Endothelial cell of umbilical vein (primary cell): Measurements from ENCODE around the gene ZNF660. TPM values are rescaled to one million over a fixed set of nuclear protein-coding genes. Genes with fewer than 3 reads are reported as not detected.

ENCODE experiments used
- Bru-seq: library from RNA; stranded (reverse); fragments of 400-500 nt; gene quantifications from one replicate; lab custom pipeline; 2021; lab: Mats Ljungman, UMichigan
- BruChase-seq, 2 experiments: library from RNA; stranded (reverse); fragments of 400-500 nt; gene quantifications; one replicate each; lab custom pipeline; 2021; lab: Mats Ljungman, UMichigan
- BruUV-seq: library from RNA; stranded (reverse); fragments of 400-500 nt; replicated peaks from 2 replicates; lab custom pipeline; 2021; lab: Mats Ljungman, UMichigan
- CTCF ChIA-PET: fragments of 300-600, 350-600 bp; sonication (Branson Sonifier 250); formaldehyde crosslinking; loops from one replicate; lab custom pipeline; 2021; ENCODE audit warnings: antibody characterized with exemption, inconsistent platforms; lab: Charles Lee
- POLR2A ChIA-PET: fragments of 300-600, 350-600 bp; sonication (Branson Sonifier 250); formaldehyde crosslinking; loops from one replicate; lab custom pipeline; 2021; ENCODE audit warnings: antibody characterized with exemption, inconsistent platforms; lab: Charles Lee
- DNase-seq: peaks from one replicate; pipeline ENCODE4 v3.0.0-alpha.2; 2011; ENCODE audit warnings: low read depth, low spot score
- FAIRE-seq: peaks from 2 replicates; lab custom pipeline; 2011; peaks lifted over from hg19 to GRCh38; lab: Jason Lieb, UNC
- H2AFZ ChIP-seq: 2 replicates; pipeline ENCODE4 v1.6.0; 2012; ENCODE audit warnings: low read depth, low read length, control low read depth, inconsistent platforms
- H3K27ac ChIP-seq: 2 replicates; pipeline ENCODE4 v1.5.1; 2011; ENCODE audit warnings: low read depth, mild to moderate bottlenecking, control low read depth, low read length, moderate library complexity; ENCODE audit not compliant: insufficient read depth
- H3K27me3 ChIP-seq, 2 experiments: 2 replicates each; pipeline versions ENCODE4 v1.6.0 to v1.6.1; 2011; ENCODE audit warnings: low read length in 2 of 2, mixed read lengths in 1 of 2; ENCODE audit not compliant: control insufficient read depth in 2 of 2, insufficient read depth in 2 of 2
- H3K36me3 ChIP-seq, 2 experiments: 2 replicates in 1 of 2; 3 replicates in 1 of 2; pipeline ENCODE4 v1.5.1; 2011; ENCODE audit warnings: low read length in 2 of 2, mild to moderate bottlenecking in 1 of 2, moderate library complexity in 1 of 2; ENCODE audit not compliant: control insufficient read depth in 2 of 2, insufficient read depth in 2 of 2; ENCODE audit errors: extremely low read depth in 1 of 2
- H3K4me1 ChIP-seq: 3 replicates; pipeline ENCODE4 v1.5.1; 2011; ENCODE audit warnings: mild to moderate bottlenecking, low read length; ENCODE audit not compliant: control insufficient read depth, insufficient read depth; ENCODE audit errors: extremely low read depth
- H3K4me2 ChIP-seq: 2 replicates; pipeline ENCODE4 v1.6.1; 2011; ENCODE audit warnings: low read length, control low read depth, mixed read lengths; ENCODE audit not compliant: insufficient read depth
- H3K4me3 ChIP-seq, 3 experiments: fragments of 200-600 bp in 1 of 3; sonication (generic), shearing (Covaris generic) in 1 of 3; replicated peaks in 1 of 3; 2 replicates each; pipeline ENCODE4 v1.5.1; 2011 to 2016; ENCODE audit warnings: control low read depth in 3 of 3, low read length in 3 of 3, mild to moderate bottlenecking in 2 of 3, inconsistent platforms in 1 of 3, low read depth in 1 of 3, moderate library complexity in 1 of 3; ENCODE audit not compliant: insufficient read depth in 1 of 3
- H3K79me2 ChIP-seq: 2 replicates; pipeline ENCODE4 v1.6.0; 2012; ENCODE audit warnings: low read length, inconsistent platforms; ENCODE audit not compliant: control insufficient read depth, insufficient read depth
- H3K9ac ChIP-seq: replicated peaks from 2 replicates; pipeline ENCODE3; 2011; ENCODE audit warnings: low read length, control low read depth; ENCODE audit not compliant: insufficient read depth; ENCODE audit errors: extremely low read depth
- H3K9me1 ChIP-seq: replicated peaks from 3 replicates; pipeline ENCODE4 v1.6.0; 2011; ENCODE audit warnings: mild to moderate bottlenecking, low read length; ENCODE audit not compliant: control insufficient read depth, insufficient read depth; ENCODE audit errors: extremely low read depth
- H3K9me3 ChIP-seq: replicated peaks from 2 replicates; pipeline ENCODE4 v1.5.1; 2012; ENCODE audit warnings: low read length, inconsistent platforms; ENCODE audit not compliant: control insufficient read depth, insufficient read depth
- H4K20me1 ChIP-seq: replicated peaks from 2 replicates; pipeline ENCODE3; 2011; ENCODE audit warnings: mild to moderate bottlenecking, low read length; ENCODE audit not compliant: control insufficient read depth, insufficient read depth; ENCODE audit errors: extremely low read depth
- EZH2 ChIP-seq: IDR thresholded peaks from 2 replicates; pipeline ENCODE4 v1.6.1; 2012; ENCODE audit warnings: borderline replicate concordance, low read depth, mild to moderate bottlenecking, moderate library complexity, low read length, inconsistent platforms; ENCODE audit not compliant: severe bottlenecking
- FOS ChIP-seq: IDR thresholded peaks from 2 replicates; pipeline ENCODE4 v1.6.1; 2011; ENCODE audit warnings: mild to moderate bottlenecking, low read length, moderate library complexity, borderline replicate concordance; ENCODE audit not compliant: insufficient read depth
- GATA2 ChIP-seq: IDR thresholded peaks from 2 replicates; pipeline ENCODE4 v1.7.0; 2011; ENCODE audit warnings: low read depth, mild to moderate bottlenecking, moderate library complexity, mixed read lengths, low read length; ENCODE audit not compliant: insufficient read length, insufficient read depth
- JUN ChIP-seq: IDR thresholded peaks from 2 replicates; pipeline ENCODE4 v1.6.1; 2011; ENCODE audit warnings: borderline replicate concordance, low read depth; ENCODE audit not compliant: insufficient read length, insufficient read depth
- MYC ChIP-seq: IDR thresholded peaks from one replicate; pipeline ENCODE4 v1.6.1; 2011; ENCODE audit warnings: mild to moderate bottlenecking, low read depth, low read length
- POLR2A ChIP-seq: IDR thresholded peaks from 2 replicates; pipeline ENCODE4 v1.6.1; 2012; ENCODE audit warnings: low read depth, mild to moderate bottlenecking, control low read depth, low read length
- POLR2AphosphoS5 ChIP-seq: IDR thresholded peaks from 2 replicates; pipeline ENCODE4 v1.6.1; 2012; ENCODE audit warnings: low read depth, mild to moderate bottlenecking, control low read depth, low read length, moderate library complexity; ENCODE audit not compliant: insufficient read depth
- dilution Hi-C: fragments of 300-500 bp; cut with MboI; formaldehyde crosslinking; loops from one replicate; pipeline ENCODE4 v1.15.0; 2019; ENCODE audit warnings: low sequenced_read_pairs; ENCODE audit not compliant: extremely low pct_ligation_motif_present
- intact Hi-C: fragments of 100-400 bp; cut with micrococcal nuclease; formaldehyde crosslinking; loops from one replicate; pipeline ENCODE4 v1.10.0; 2022
- long read RNA-seq: library from polyadenylated mRNA; stranded (forward); transcript quantifications from one replicate; pipeline ENCODE4 v2.0.0, GENCODE V29; 2021
- polyA minus RNA-seq, 3 experiments: library from RNA; depleted of rRNA, polyadenylated mRNA; stranded (reverse); fragments of >200 nt; gene quantifications; 1 replicate in 1 of 3; 2 replicates in 2 of 3; pipeline ENCODE4 v1.2.3, GENCODE V29; 2011
- polyA plus RNA-seq, 4 experiments: library from polyadenylated mRNA; depleted of rRNA in 3 of 4; stranded (reverse) in 3 of 4; unstranded in 1 of 4; fragments of >200 nt; gene quantifications; 2 replicates each; pipeline versions ENCODE4 v1.2.1 to v1.2.3, GENCODE V29; 2011 to 2012; ENCODE audit warnings: missing spikeins in 1 of 4
- total RNA-seq: library from RNA; stranded (reverse); gene quantifications from 2 replicates; pipeline ENCODE4 v1.2.3, GENCODE V29; 2021
- TF ChIP-seq, protein P1 (sequence below): IDR thresholded peaks from 2 replicates; pipeline ENCODE4 v1.6.1; 2011; ENCODE audit not compliant: insufficient read depth, insufficient read length
- TF ChIP-seq, protein P2 (sequence below), 2 donors: IDR thresholded peaks; 1 replicate in 1 of 2; 2 replicates in 1 of 2; pipeline ENCODE4 v1.5.1; 2011; ENCODE audit warnings: low read length in 2 of 2, mild to moderate bottlenecking in 2 of 2, moderate library complexity in 2 of 2, control low read depth in 1 of 2, inconsistent platforms in 1 of 2, low read depth in 1 of 2; ENCODE audit not compliant: insufficient read depth in 1 of 2; ENCODE audit errors: extremely low read depth in 1 of 2

ZNF660 gene
- total RNA-seq, result 1.0 and 1.5 TPM in 2 replicates
- 0.38 and 0.44 TPM in 2 replicates for polyA plus RNA-seq
- 0.35 and 0.39 TPM in 2 replicates for polyA plus RNA-seq (2011; cell fraction: cytosol; rRNA removed)
- polyA plus RNA-seq (2011; cell fraction: nucleus; rRNA removed), result 1.0 and 1.3 TPM in 2 replicates
- 0.36 and 0.63 TPM in 2 replicates for polyA plus RNA-seq (2012)
- polyA minus RNA-seq, result 1.2 and 2.5 TPM in 2 replicates
- not detected for polyA minus RNA-seq (2011; cell fraction: cytosol; rRNA and poly(A)+ RNA removed)
- 3.1 and 3.4 TPM in 2 replicates for polyA minus RNA-seq (2011; cell fraction: nucleus; rRNA and poly(A)+ RNA removed)
- percentile 52 among the genes with signal in this experiment for Bru-seq, nascent RNA
- BruChase-seq, experiment 1, labeled RNA remaining after a 6-hour chase, result percentile 27 among the genes with signal in this experiment
- percentile 29 among the genes with signal in this experiment for BruChase-seq, experiment 2, labeled RNA remaining after a 2-hour chase
- long read RNA-seq, result 0 reads

DNA sequence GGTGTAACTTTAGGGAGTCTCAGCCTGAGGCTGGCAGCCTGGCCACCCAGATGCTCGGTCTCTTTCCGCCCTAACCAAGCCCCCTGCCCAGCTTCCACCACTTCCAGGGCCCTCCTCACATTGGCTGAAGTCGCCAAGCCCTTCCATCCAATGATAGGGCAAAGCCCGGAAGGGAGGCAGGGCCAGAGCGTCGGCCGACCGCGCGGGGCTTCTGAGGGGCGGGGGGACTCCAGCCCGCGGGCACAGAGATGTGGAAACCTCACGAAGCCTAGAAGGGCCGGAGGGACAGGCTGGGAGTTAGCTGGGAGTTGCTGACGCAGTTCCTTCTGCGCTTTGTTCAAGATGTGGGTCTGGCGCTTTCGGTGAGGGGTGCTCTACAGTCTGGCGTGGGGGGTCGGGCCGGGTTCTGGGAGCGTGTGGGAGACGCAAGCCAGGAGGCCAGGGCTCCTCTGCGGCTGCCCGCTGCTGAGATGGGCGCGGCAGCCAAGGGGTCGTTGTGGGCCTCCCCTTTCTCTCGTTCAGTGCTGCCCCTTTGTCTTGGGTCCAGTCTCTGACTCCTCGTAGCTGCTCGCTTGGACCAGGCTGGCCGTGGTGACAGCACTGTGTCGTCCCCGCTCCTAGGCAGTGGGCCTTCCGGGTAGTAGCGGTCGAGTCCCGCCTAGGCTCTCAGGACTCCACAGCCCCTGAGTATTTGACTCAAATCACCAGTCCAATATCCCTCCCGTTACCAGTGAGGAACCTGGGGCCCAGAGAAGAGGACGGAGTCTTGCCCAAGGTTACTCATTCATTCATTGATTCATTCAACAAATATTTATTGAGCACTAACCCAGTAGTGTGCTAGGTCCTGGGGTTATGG, at the start of gene ZNF660:
TSS of gene ZNF660 (plus strand) at position 319 of the 856 bp plus-strand sequence. CDS start 9,230 bp downstream, outside the sequence.
- no peaks in the 10 kb centered on the region for H3K9me3 ChIP-seq
- H3K4me2 ChIP-seq, result peak within 1 kb of the TSS; percentile 64
- H3K9ac ChIP-seq, result peak within 1 kb of the TSS; percentile 59
- POLR2A ChIA-PET, result no interaction called here
- no peaks in the 10 kb centered on the region for H3K9me1 ChIP-seq
- DNase-seq (peak; percentile 55), FAIRE-seq (no peak)
- H3K4me1 ChIP-seq, result peaks cover 2% of the 10 kb centered on the region
- H3K27ac ChIP-seq, result no peak within 1 kb of the TSS
- H2AFZ ChIP-seq, result peak within 1 kb of the TSS; percentile 95
- no peaks in the 10 kb centered on the region for H4K20me1 ChIP-seq
- no peaks in the 10 kb centered on the region for H3K36me3 ChIP-seq
- H3K27me3 ChIP-seq, result peaks cover 15 to 16% of the 10 kb centered on the region in 2 experiments
- intact Hi-C loops (no loop called here), dilution Hi-C loops (no loop called here)
- CTCF ChIA-PET, result no interaction called here
- peak within 1 kb of the TSS; percentile 50 to 61 (median 51) for H3K4me3 ChIP-seq
- BruUV-seq, result TSS peak; percentile 83
- H3K79me2 ChIP-seq, result no peaks in the 10 kb centered on the region
- TF ChIP-seq, protein P1, sequence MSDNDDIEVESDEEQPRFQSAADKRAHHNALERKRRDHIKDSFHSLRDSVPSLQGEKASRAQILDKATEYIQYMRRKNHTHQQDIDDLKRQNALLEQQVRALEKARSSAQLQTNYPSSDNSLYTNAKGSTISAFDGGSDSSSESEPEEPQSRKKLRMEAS, result no peak
- TF ChIP-seq POLR2AphosphoS5, result no peak
- TF ChIP-seq GATA2, result no peak
- TF ChIP-seq EZH2, result no peak
- no peak for TF ChIP-seq JUN
- TF ChIP-seq FOS, result no peak
- no peak for TF ChIP-seq MYC
- TF ChIP-seq, protein P2, sequence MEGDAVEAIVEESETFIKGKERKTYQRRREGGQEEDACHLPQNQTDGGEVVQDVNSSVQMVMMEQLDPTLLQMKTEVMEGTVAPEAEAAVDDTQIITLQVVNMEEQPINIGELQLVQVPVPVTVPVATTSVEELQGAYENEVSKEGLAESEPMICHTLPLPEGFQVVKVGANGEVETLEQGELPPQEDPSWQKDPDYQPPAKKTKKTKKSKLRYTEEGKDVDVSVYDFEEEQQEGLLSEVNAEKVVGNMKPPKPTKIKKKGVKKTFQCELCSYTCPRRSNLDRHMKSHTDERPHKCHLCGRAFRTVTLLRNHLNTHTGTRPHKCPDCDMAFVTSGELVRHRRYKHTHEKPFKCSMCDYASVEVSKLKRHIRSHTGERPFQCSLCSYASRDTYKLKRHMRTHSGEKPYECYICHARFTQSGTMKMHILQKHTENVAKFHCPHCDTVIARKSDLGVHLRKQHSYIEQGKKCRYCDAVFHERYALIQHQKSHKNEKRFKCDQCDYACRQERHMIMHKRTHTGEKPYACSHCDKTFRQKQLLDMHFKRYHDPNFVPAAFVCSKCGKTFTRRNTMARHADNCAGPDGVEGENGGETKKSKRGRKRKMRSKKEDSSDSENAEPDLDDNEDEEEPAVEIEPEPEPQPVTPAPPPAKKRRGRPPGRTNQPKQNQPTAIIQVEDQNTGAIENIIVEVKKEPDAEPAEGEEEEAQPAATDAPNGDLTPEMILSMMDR (IDR thresholded peaks at IDR 0.05; ENCODE audit: extremely low read depth in 1 of 2, insufficient read depth in 1 of 2, low read depth in 1 of 2, low read length in 2 of 2), result no peak
- TF ChIP-seq POLR2A, result no peak
